ENCODE results near the gene KIF23.

DNA sequence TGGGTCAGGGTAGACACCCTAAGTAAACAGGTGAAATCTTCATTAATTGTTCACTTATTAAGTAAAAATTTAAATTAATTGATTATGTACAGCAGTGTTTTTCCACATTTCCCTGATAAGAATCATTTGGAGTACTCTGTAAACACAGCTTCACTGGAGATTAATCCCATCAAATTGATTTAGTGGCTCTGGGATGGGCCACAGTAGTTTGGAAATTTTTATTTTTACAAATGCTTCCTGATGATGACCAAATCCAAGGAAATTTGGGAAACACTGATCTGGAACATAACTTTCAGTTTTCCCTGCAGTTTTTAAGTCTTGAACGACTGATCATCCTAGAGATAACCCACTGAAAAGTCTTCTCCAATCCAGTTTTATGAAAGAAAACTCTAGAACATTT, 19.7 kb downstream of the KIF23 start:
- no peak for TF ChIP-seq CTCF (IDR thresholded peaks at IDR 0.05)
- no peak for TF ChIP-seq POLR2A (IDR thresholded peaks at IDR 0.05)

Data from lower leg skin (tissue), 3 donors.